TTC549 (cell line): Measurements from ENCODE around the gene MBTPS1.
A peak's percentile ranks its signal among the peaks of the same experiment; 100 is the strongest.

Experiments used
- FAIRE-seq: peaks from 2 replicates; lab custom pipeline; 2012; peaks lifted over from hg19 to GRCh38; lab: Jason Lieb, UNC

MBTPS1 gene

DNA sequence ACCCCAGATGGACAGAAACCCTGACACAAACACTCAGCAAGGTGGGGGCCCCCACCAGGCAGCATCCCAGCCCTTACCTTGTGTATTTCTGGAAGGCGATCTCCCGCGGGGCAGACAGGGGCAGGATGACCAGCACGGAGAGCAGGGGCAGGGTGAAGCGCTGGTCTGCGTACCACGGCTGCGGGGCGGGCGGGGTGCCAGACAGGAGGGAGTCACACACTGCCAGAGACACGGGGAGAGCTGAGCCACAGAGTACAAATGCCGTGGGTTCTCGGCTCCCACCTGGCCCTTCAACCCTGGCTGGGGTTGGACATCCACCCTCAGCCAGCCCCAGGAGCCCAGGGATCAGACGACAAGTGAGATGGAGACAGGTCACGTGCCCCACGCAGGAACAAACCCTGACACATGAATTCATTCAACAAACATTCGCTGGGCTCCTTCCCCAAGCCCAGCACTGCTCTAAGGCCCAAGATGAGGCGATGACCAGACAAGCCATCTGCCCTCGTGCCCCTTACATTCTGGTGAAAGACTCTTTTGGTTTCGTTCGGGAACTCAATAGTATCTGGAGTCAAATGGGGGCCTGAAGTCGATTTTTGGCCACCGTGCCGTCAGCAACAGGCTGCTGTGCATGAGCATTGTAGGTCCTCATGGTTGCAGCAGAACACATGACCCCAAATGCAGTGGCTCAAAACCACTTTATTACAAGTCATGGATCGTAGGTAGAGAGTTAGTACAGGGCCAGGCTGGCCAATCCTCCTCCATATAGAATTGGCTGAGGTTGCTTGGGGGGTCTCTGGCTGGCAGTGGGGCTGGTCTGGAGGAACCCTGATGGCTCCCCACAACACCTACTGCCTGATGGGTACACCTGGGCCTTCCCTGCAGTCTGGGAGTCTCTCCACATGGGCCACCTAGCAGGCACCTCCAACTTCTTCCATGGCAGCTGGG lies 83.2 kb downstream of the MBTPS1 start:
- FAIRE-seq, result no peak

DNA sequence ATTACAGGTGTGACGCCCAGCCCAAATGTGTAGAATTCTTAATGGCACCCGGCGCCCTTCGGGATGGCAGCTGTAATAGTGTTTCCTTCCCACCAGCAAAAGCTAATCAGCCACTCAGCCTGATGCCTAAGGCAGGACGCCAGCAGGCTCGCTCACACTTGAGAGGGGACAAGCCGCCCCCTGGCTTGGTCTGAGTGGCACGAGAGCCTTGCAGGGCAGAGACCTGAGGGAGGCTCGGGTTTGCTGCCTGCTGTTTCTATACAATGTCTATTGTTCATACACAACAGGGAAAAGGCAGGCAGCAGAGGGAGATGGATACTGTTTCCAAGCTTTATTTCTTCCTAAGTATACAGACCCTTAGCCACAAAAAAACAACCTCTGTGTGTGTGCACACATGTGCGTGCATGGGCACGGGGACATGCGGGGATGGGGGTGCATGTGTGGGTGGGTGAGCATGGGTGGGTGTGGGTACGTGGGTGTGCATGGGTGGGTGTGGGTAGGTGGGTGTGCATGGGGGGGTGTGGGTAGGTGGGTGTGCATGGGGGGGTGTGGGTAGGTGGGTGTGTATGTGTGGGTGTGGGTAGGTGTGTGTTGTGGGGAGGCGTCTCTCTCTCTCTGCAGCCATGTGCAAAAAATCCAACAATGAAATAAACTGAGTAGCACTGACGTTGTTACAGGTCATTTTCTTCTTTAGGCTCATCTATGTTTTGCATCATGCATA lies 84.1 kb downstream of the MBTPS1 start:
- FAIRE-seq, result no peak

DNA sequence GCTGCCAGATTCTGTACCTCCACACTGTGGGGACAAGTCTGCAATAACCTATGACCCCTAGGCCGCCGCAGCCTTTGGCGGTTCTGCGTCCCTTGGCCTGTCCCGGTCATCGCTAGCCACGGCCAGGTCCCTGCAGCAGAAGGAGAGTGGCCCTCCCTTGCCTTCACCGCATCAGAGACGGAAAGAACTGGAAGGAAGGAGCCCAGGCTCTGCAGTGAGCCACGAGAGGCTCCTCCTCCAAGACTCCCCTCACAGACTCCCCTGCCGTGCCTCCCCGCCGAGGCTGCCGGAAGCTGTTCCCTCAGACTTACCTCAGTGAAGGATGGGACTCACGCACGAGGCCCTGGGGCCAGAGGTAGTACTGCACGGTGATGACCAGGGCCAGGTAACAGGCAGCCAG lies 85.2 kb downstream of the MBTPS1 start:
- FAIRE-seq, result no peak

- FAIRE-seq, result no peak
These were observed 87.3 kb downstream of the MBTPS1 start for GRCh38 chr16:84029297-84030047.

- FAIRE-seq, result no peak
These were observed 89.1 kb downstream of the MBTPS1 start for GRCh38 chr16:84027625-84028024.

DNA sequence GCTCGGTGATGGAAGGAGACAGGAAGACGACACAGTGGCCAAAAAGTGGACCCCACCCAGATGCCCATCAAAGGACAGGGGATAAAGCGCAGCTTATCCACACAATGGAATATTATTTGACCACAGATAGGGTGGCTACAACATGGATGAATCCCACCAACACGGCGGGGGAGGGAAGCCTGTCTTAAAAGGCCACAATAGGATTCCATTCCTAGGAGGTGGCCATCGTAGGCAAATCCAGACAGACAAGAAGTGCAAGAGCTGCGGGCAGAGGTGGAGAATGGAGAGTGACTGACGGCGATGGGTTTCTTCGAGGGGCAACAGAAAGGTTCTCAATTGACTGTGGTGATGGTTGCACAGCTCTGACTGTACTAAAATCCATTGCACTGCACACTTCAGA lies 90.1 kb downstream of the MBTPS1 start:
- no peak for FAIRE-seq

DNA sequence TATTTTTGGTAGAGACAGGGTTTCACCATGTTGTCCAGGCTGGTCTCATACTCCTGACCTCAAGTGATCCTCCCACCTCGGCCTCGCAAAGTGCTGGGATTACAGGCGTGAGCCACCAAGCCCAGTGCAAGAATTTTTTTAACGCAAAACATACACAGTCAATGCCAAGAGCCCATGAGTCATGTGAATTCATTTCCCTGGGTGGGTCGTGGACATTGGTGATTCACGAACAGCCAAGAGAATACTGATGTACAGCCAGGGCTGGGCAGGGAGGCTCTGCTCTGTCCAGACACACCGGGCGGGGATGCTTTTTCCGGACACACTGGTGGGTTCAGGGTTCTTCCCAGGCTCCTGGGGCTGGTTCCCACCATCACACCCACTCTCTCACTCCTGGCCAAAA lies 91.9 kb downstream of the MBTPS1 start:
- FAIRE-seq, result no peak

DNA sequence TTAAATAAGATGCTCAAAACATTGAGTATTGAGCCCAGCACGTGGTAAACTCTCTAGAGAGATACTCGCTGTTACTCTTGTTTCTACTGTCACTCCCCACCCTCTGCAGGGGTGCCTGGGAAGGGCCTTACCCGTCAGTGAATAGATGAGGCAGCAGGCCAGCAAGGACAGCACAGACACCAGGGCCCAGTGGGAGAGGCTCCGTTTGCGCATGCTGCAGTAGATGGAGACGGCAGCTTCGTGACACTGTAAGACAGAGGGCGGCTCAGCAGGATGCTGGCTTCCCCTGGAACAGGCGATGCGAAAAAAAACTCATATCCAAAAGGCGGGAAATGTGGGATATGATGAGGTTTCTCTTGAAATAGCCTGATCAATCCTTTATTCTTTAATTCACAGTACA lies 94.1 kb downstream of the MBTPS1 start:
- FAIRE-seq, result no peak

GRCh38 chr16:84021488-84021887 lies 95.3 kb downstream of the MBTPS1 start:
- FAIRE-seq, result no peak

- no peak for FAIRE-seq
These were observed 96.4 kb downstream of the MBTPS1 start for GRCh38 chr16:84020353-84020752.

DNA sequence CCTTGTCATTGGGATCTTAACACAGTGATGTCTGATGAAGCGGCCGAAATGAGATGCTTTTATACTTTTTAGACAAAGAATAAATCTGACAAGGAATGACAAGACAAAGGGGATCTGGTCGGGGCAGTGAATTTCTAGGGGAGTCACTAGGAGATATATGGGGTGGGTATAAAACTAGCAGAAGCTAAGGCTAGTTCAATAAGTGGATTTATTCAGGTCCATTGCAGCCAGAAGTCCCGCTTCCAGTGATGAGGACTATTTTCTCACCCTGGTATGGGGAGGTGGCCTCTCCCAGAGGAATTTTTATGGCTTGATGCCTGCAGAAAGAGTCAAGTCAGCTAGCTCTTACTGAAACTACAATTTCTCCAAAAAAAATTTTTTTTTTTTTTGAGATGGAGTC lies 98.0 kb downstream of the MBTPS1 start:
- no peak for FAIRE-seq

GRCh38 chr16:84016477-84016876 lies 100.3 kb downstream of the MBTPS1 start:
- no peak for FAIRE-seq

DNA sequence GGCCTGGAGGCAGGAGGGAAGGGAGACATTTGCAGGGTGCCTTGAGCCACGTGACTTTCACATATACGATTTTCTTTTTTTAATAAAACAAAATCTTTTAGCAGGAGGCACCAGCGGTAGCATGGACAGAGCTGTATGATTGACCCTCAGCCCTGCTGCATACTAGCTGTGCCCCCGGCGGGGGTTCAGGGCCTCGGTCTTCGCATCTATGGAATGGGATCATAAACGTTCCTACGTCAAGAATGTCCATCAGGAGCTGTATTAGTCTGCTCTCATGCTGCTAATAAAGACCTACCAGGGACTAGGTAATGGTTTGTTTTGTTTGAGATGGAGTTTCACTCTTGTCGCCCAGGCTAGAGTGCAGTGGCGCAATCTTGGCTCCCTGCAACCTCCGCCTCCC lies 101.3 kb downstream of the MBTPS1 start:
- FAIRE-seq, result no peak

- no peak for FAIRE-seq
These were observed 102.0 kb downstream of the MBTPS1 start for GRCh38 chr16:84014570-84015327.

- peak; percentile 92 for FAIRE-seq
These were observed 102.8 kb downstream of the MBTPS1 start for GRCh38 chr16:84013787-84014569.

DNA sequence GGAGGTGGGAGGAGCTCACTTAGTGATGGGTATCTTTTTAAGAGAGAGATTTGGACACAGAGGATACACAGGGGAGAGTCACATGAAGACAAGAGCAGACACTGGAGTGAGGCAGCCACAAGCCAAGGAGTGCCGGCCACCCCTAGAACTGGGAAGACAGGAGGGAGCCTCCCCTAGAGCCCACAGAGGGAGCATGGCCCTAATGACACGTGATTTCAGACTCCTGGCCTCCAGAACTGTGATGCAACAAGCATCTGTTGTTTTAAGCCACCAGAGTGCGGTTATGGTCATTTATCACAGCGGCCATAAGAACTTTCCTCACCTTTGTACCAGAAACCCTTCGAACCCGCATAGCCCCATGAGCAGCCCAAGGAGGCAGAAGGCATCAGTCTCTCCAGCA lies 107.5 kb downstream of the MBTPS1 start:
- FAIRE-seq, result no peak

GRCh38 chr16:84007965-84008364 lies 108.8 kb downstream of the MBTPS1 start:
- no peak for FAIRE-seq

DNA sequence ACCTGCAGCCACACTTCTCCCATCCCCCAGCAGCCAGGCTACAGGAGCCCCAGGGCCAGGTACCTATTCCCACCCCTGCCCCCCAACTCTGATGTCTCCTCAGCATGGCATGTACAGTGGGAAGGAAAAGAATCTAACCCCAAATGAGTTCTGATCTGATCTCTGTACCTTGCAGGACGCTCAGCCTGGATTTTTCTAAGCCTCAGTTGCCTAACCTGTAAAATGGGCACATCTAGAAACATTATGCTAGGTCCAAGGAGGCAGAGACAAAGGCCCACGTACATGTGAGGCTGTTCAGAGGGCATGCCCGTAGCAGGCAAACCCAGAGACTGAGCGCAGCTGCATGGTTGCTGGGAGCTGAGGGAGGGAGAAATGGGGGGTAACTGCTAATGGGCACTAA lies 109.2 kb downstream of the MBTPS1 start:
- no peak for FAIRE-seq

- no peak for FAIRE-seq
These were observed 111.4 kb downstream of the MBTPS1 start for GRCh38 chr16:84005391-84005790.

DNA sequence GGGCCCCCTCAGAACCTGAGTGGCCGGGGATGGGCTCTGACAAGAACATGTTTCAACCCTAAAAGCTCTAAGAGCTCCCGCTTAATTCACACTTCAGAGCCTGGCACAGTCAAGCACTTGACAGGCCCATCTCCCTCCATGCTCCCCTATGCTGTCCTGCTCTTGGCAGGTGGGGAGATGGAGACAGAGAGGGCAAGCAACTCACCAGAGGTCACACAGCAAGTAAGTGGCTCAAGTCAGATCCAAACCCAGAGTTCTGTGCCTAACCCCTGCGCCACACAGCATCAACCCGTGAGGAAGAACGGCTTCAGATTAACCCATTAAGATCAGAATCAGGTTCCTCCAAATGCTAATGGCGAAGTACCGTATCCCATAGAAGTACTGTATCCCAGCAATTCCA lies 112.3 kb downstream of the MBTPS1 start:
- no peak for FAIRE-seq
